Transverse colon (tissue), 4 donors: ENCODE results near the gene CENPE. TPM values are rescaled to one million over a fixed set of nuclear protein-coding genes. Genes with fewer than 3 reads are reported as not detected.
"Not testable (repeated sequence)": the region's sequence is repeated elsewhere in the genome, so short reads cannot be mapped to it uniquely, and the experiment has no call there.

Source experiments
- DNase-seq: peaks from one replicate; pipeline ENCODE4 v3.0.0-alpha.2; 2019
- H3K27ac ChIP-seq, 4 donors: fragments of 200-600 bp; sonication (generic); 2 replicates each; pipeline ENCODE4 v1.5.1; 2016 to 2018; ENCODE audit warnings: inconsistent platforms in 4 of 4
- H3K27me3 ChIP-seq: fragments of 200-600 bp; sonication (generic); 2 replicates; pipeline ENCODE4 v1.5.1; 2017; ENCODE audit warnings: inconsistent platforms
- H3K36me3 ChIP-seq, 4 donors: fragments of 200-600 bp; sonication (generic); 2 replicates each; pipeline ENCODE4 v1.5.1; 2017 to 2019; ENCODE audit warnings: inconsistent platforms in 4 of 4
- H3K4me1 ChIP-seq, 4 donors: fragments of 200-600 bp; sonication (generic); 2 replicates each; pipeline ENCODE4 v1.5.1; 2017 to 2020; ENCODE audit warnings: inconsistent platforms in 4 of 4
- H3K4me3 ChIP-seq, 4 donors: fragments of 200-600 bp; sonication (generic); 1 replicate in 1 of 4; 2 replicates in 3 of 4; pipeline versions ENCODE4 v1.5.1 to v1.6.1; 2017 to 2019; ENCODE audit warnings: inconsistent platforms in 4 of 4
- H3K9me3 ChIP-seq, 2 donors: fragments of 200-600 bp; sonication (generic); 2 replicates each; pipeline ENCODE4 v1.5.1; 2017 to 2019; ENCODE audit warnings: inconsistent platforms in 2 of 2
- EP300 ChIP-seq: sonication (generic); formaldehyde crosslinking; IDR thresholded peaks from one replicate; pipeline ENCODE4 v1.6.1; 2017; ENCODE audit warnings: antibody characterized with exemption, low read depth
- POLR2A ChIP-seq: fragments of 450-650 bp; IDR thresholded peaks from one replicate; pipeline ENCODE4 v1.6.1; 2016; ENCODE audit warnings: antibody characterized with exemption, mild to moderate bottlenecking, moderate library complexity
- POLR2AphosphoS5 ChIP-seq, 3 donors: sonication (generic); formaldehyde crosslinking; IDR thresholded peaks; one replicate each; pipeline ENCODE4 v1.6.1; 2016; ENCODE audit warnings: antibody characterized with exemption in 3 of 3
- WGBS, 2 donors: methylation state at CpG; one replicate each; pipeline ENCODE4 v1.1.5; 2018; ENCODE audit warnings: low coverage in 1 of 2; 5-methylcytosine and 5-hydroxymethylcytosine counted together
- in situ Hi-C, 4 donors: fragments of 200-750 bp; cut with MboI; loops; one replicate each; pipeline versions ENCODE4 v1.15.0 to v1.15.1; 2017; ENCODE audit warnings: low sequenced_read_pairs in 3 of 4, low pct_ligation_motif_present in 1 of 4, low pct_unique_long_range_greater_than_20kb in 1 of 4
- intact Hi-C: fragments of 100-400 bp; cut with DNase I; formaldehyde crosslinking; loops from one replicate; pipeline ENCODE4 v1.15.1; 2023; ENCODE audit warnings: low total_unique reads
- total RNA-seq, 4 donors: library from RNA; depleted of rRNA; stranded (reverse); fragments of >200 nt; gene quantifications; one replicate each; pipeline ENCODE4 v1.1.0, GENCODE V29; 2016
- TF ChIP-seq, protein P1 (sequence below), 5 experiments: fragments of 200-600 bp in 3 of 5; fragments of 450-650 bp in 2 of 5; sonication (generic) in 3 of 5; IDR thresholded peaks; 1 replicate in 2 of 5; 2 replicates in 3 of 5; pipeline ENCODE4 v1.5.1; 2016 to 2017; ENCODE audit warnings: antibody characterized with exemption in 5 of 5, inconsistent platforms in 3 of 5, mild to moderate bottlenecking in 2 of 5, moderate library complexity in 1 of 5

CENPE gene
- total RNA-seq, 4 donors from 2014 or later, result 1.1 to 3.5 (median 2.8) TPM; not detected in 1

GRCh38 chr4:103197765-103198110, 405 bp downstream of the CENPE start:
- Histone ChIP-seq H3K27ac (peak overlapping the region in 3 of 4 donors; percentile 70 to 74 (median 74)), H3K36me3 (no peaks in the 10 kb centered on the region), H3K4me3 (peak overlapping the region; percentile 52 to 74 (median 68)), H3K27me3 (no peaks in the 10 kb centered on the region), H3K9me3 (no peaks in the 10 kb centered on the region), H3K4me1 (peaks cover 0 to 13% (median 3%) of the 10 kb centered on the region in 4 donors)
- WGBS, 2 donors, result 0 to 1% methylated on average over 2 to 9 of the region's 9 CpGs
- in situ Hi-C loops, result no loop called here
- no peak for DNase-seq
- TF ChIP-seq, protein P1, sequence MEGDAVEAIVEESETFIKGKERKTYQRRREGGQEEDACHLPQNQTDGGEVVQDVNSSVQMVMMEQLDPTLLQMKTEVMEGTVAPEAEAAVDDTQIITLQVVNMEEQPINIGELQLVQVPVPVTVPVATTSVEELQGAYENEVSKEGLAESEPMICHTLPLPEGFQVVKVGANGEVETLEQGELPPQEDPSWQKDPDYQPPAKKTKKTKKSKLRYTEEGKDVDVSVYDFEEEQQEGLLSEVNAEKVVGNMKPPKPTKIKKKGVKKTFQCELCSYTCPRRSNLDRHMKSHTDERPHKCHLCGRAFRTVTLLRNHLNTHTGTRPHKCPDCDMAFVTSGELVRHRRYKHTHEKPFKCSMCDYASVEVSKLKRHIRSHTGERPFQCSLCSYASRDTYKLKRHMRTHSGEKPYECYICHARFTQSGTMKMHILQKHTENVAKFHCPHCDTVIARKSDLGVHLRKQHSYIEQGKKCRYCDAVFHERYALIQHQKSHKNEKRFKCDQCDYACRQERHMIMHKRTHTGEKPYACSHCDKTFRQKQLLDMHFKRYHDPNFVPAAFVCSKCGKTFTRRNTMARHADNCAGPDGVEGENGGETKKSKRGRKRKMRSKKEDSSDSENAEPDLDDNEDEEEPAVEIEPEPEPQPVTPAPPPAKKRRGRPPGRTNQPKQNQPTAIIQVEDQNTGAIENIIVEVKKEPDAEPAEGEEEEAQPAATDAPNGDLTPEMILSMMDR (IDR thresholded peaks at IDR 0.05), result no peak
- TF ChIP-seq POLR2A (no peak), EP300 (no peak), POLR2AphosphoS5 (IDR thresholded peaks at IDR 0.05) (no peak)
- intact Hi-C loops, result no loop called here

DNA sequence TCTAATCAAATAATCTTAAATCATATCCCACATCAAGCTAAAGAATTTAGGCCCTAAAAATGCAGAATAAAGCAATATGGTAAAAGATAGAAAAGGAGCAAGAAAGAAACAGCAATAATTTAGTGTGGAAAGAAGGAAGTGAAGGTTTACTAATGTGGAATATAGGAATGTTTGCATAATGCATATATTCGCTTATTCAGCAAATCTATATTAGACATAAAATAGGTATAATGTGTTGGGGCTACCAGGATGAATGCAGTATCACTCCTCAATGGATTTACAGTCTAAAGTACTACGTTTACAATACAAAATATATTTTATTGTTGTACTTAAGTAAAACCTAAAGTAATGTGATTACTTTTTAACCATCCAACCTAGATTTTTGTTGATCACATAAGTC, 4.7 kb downstream of the CENPE start:
- no peaks in the 10 kb centered on the region for H3K36me3 ChIP-seq
- intact Hi-C loops (no loop called here), in situ Hi-C loops (no loop called here)
- TF ChIP-seq POLR2AphosphoS5 (IDR thresholded peaks at IDR 0.05), result no peak
- no peak for TF ChIP-seq POLR2A
- TF ChIP-seq, protein P1 (IDR thresholded peaks at IDR 0.05), result no peak
- TF ChIP-seq EP300, result no peak
- no peak for DNase-seq
- H3K9me3 ChIP-seq, result no peaks in the 10 kb centered on the region
- peaks cover 0 to 9% (median 3%) of the 10 kb centered on the region in 4 donors for H3K4me1 ChIP-seq
- WGBS, 2 donors, result 92 to 93% methylated on average over 2 of the region's 2 CpGs
- H3K27ac ChIP-seq, result no peak overlapping the region
- no peak overlapping the region for H3K4me3 ChIP-seq
- no peaks in the 10 kb centered on the region for H3K27me3 ChIP-seq

DNA sequence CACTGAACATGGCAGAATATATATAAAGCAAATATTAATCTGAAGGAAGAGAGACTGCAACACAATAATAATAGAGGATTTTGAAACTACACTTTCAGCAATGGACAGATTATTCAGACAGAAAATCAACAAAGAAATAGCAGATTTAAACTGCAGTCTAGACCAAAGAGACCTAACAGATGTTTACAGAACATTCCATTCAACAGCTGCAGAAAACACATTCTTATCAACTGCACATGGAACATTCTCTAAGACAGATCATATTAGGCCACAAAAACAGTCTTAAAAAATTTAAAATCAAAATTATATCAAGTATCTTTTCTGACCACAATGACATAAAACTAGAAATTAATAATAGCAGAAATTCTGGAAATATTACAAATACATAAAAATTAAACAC, 27.1 kb downstream of the CENPE start:
- H3K36me3 ChIP-seq, result no peaks in the 10 kb centered on the region
- intact Hi-C loops (no loop called here), in situ Hi-C loops (no loop called here)
- H3K4me3 ChIP-seq, result no peak overlapping the region
- no peak for TF ChIP-seq POLR2A
- no peak overlapping the region for H3K27ac ChIP-seq
- no peaks in the 10 kb centered on the region for H3K27me3 ChIP-seq
- H3K9me3 ChIP-seq, result peaks cover 0 to 9% of the 10 kb centered on the region in 2 donors
- DNase-seq, result no peak
- H3K4me1 ChIP-seq, result no peaks in the 10 kb centered on the region

DNA sequence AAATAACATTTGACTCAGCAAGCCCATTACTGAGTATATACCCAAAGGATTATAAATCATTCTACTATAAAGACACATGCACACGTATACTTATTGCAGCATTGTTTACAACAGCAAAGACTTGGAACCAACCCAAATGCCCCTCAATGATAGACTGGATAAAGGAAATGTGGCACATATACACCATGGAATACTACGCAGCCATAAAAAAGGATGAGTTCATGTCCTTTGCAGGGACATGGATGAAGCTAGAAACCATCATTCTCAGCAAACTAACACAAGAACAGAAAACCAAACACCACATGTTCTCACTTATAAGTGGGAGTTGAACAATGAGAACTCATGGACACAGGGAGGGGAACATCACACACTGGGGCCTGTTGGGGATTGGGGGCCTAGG, 28.4 kb downstream of the CENPE start:
- H3K4me3 ChIP-seq, H3K27me3 ChIP-seq, intact Hi-C loops, DNase-seq, H3K36me3 ChIP-seq, H3K9me3 ChIP-seq, in situ Hi-C loops, H3K27ac ChIP-seq, H3K4me1 ChIP-seq: not testable (repeated sequence)
- 95 to 100% methylated on average over 1 to 2 of the region's 2 CpGs for WGBS, 2 donors

DNA sequence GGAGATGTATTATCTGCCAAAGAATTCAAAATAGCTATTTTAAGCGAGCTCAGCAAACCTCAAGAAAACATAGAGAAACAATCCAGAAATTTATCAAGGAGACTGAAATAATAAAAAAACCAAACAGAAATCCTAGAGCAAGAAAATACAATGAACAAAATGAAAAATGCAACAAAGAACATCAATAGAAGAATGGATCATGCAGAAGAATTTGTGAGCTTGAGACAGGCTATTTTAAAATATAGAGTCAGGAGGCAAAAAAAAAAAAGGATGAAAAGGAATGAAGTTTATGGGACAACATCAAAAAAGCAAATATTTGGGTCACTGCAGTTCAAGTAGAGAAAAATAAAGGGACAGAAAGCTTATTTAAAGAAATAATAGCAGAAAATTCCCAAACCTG, 29.1 kb downstream of the CENPE start:
- peaks cover 0 to 9% of the 10 kb centered on the region in 2 donors for H3K9me3 ChIP-seq
- H3K27ac ChIP-seq, result no peak overlapping the region
- intact Hi-C loops (no loop called here), in situ Hi-C loops (no loop called here)
- H3K4me3 ChIP-seq, result no peak overlapping the region
- 97 to 100% methylated on average over 1 of the region's 1 CpG for WGBS, 2 donors
- no peak for TF ChIP-seq POLR2A
- no peak for TF ChIP-seq POLR2AphosphoS5 (IDR thresholded peaks at IDR 0.05)
- no peak for TF ChIP-seq EP300
- TF ChIP-seq, protein P1 (IDR thresholded peaks at IDR 0.05), result no peak
- no peaks in the 10 kb centered on the region for H3K36me3 ChIP-seq
- no peaks in the 10 kb centered on the region for H3K4me1 ChIP-seq
- no peak for DNase-seq
- no peaks in the 10 kb centered on the region for H3K27me3 ChIP-seq
